GM19099 (cell line): ENCODE measurements around the gene DHH.

Experiments
- POLR2A ChIP-seq: IDR thresholded peaks from 3 replicates; pipeline ENCODE4 v1.6.1; 2011; ENCODE audit warnings: low read depth; ENCODE audit not compliant: insufficient read length; ENCODE audit errors: extremely low read depth

DHH gene

DNA sequence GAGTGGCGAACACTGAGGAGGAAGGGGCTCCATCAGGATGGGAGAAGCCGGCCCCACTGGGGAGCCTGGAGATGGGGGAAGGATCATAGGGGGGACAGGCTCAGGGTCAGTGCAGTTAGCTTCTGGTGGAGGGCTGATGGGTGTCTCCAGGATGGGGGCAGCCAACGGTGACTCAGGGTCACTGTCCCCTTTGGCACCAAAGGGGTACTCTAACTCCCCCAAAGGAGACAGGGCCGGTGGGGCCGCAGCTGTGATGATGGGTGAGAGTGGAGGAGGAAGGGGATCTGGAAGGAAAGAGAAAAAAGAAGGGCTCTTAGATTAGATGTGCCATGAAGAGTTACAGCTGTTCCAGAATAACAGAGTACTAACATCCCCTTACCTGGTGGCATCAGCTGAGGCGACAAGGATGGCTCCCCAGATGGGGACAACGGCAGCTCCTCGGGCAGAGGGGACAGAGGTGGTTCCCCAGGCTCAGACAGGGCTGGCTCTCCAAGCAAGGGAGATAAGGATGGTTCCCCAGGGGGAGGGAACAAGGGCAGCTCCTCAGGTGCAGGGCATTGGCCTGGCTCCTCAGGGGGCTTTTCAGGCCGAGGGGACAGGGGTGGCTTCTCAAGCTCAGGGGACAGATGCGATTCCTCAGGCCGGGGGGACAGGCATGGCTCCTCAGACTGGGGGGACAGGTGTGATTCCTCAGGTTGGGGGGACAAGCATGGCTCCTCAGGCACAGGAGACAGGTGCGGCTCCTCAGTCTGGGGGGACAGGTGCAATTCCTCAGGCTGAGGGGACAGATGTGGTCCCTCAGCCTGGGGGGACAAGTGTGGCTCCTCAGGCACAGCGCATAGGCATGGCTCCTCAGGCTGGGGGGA lies 43.9 kb downstream of the DHH start:
- TF ChIP-seq POLR2A = no peak

DNA sequence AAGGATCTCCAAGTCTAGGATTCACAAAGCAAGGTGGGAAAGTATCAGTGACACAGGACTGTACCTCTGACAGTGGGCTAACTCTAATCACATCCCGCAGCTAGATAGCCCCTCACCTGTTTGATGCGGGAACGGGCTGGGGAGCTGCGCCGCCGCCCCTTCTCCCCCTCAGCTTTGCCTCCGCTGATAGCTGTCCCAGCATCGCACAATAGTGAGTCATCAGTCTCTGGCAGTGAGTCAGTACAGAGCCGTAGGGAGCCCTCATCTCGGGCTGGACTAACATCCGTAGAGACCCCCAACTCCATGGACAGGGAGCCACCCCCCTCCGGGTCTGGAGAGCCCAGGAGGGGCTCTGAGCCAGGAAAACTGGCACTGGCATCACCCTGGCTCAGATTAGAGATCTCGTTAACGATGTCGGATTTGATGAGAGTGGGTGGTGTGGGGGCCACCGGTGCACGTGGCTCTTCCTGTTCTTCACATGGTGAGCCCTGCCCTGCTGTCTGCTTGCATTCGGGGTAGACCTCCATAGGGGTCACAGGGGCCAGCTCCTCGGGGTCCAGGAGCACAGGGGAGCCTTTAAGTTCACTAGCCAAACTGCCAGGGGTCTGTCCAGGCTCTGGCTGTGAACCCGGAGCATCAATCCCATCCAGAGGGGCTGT lies 44.9 kb downstream of the DHH start:
- no peak for TF ChIP-seq POLR2A

DNA sequence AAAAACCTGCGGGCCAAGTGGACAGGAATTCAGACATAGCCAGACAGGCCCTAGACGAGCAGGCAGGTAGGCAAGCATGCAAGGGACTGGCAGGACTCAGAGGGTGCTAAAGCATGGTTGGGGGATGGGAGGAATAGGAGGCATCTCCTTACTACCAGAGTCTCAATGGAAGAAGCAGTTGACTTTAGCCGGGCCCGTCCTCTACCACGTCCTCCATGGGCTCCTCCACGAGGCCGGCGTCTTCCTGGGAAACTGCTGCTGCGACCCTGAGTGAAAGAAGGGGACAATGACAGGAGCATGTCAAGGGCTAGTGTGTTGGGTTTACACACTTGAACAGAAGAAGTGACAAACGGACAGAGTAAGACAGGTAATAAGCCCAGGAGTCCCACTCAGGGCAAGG lies 45.6 kb downstream of the DHH start:
- TF ChIP-seq POLR2A = no peak

DNA sequence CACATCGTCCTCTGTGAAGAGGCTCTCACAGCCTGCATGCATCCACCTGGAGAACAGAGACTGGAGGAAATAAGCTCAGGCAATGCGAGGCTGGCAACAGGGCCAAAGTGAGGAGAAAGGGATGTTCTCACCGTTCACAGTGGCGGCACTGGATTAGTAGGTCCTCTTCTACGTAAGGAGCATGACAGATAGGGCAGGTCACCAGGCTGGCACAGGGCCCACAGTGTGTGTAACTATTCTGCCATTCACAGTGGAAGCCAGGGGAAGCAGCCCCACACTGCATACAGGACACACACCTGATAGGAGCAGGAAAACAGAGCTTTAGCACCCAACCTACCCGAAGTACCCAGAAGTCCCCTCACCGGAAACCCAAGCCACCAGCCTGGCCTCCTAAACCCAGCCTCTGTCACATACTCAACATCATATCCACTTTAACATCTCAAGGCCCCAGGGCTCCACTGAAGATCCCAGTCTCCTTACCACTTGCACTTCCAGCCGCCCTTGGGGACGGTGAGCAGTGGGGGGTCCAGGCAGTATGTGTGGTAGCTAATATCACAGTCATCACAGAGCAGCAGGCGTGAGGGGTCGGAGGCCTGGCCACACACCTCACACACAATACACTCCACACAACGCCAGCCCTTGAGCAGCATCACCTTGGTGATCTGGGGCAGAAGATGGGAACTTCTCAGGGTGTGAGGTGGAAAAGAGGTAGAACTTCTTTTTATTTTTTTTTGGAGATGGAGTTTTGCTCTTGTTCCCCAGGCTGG lies 48.3 kb downstream of the DHH start:
- no peak for TF ChIP-seq POLR2A

DNA sequence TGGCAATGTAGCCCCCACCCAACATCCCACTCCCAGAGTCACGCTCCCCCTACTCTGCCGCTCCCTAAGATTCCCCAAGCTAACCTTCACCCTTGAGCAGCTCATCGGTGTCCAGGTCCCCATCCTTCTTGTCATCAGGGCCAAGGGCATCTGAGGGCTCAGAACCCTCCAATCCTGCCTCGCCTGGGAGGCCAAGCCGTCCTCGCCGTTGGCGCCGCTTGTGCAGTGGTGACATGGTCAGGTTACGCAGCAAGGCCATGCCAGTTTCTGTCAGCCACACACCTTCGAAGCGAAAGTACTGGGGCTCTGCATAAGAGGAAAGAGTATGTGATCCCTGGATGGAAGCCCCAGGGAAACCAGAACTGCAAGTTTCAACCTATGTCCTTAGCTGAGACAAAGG lies 49.9 kb downstream of the DHH start:
- TF ChIP-seq POLR2A = no peak

DNA sequence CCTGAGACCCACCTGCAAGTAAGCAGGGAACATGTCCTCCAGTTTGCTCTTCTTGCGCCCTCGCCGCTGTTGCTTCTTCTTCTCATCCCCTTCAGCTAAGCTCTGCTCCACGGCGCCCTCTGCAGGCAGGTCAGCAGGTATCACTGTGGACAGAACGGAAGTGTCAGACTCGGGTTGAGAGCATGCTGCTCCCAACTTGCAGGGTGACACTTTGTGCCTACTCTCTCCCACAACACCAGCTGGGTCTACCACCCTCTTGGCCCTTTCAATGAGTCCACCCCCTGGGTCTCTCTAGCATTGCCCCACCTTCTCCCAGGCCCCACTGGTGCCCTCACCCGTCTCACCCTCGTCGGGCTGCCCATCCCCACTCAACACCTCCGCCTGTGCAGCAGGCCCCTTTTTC lies 50.7 kb downstream of the DHH start:
- no peak for TF ChIP-seq POLR2A

DNA sequence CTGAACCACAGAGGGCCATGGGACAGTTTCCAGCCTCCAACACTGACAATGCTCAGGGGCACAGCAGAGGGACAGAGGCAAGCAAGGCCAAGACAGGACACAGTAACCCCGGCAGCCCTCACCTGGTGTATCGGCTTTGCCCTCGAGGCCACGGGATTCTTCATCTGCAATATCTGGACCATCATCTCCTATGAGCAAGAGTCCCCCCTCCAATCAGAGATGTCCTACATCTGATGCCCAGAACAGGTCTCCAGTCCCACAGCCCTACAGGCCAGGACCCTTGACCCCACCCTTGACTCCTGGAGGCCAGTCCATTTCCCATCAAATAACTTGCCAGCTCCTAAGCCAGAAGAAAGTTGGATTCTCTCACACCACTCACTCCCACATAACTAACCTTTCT lies 51.4 kb downstream of the DHH start:
- no peak for TF ChIP-seq POLR2A

DNA sequence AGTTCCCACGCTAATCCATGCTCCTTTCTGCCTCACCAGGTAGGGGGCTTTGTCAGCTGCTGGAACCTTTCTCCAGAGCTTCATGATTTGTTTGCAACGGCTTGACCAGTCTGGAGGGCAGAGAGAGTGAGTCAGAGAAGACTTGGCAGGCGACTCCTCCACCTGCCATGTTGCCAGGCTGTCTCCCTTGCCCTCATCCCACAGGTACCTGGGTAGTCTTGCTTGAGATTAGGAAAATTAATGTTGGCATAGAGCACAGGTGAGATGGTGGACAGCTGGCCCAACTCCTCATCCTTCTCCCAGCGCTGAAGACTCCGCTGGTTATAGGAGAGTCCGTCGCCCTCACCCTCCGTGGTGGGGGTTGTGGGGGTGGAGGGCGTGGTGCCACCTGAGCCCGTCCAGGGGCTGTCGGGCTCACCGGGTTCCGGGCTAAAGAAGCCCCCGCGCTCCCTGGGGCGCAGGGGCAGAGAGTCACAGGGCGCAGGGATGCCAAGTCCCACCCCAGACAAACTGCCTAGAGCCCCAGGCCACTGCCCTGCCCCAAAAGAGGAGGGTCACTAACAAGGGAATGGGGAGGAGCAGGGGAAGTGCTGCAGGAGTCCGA lies 52.6 kb downstream of the DHH start:
- no peak for TF ChIP-seq POLR2A

DNA sequence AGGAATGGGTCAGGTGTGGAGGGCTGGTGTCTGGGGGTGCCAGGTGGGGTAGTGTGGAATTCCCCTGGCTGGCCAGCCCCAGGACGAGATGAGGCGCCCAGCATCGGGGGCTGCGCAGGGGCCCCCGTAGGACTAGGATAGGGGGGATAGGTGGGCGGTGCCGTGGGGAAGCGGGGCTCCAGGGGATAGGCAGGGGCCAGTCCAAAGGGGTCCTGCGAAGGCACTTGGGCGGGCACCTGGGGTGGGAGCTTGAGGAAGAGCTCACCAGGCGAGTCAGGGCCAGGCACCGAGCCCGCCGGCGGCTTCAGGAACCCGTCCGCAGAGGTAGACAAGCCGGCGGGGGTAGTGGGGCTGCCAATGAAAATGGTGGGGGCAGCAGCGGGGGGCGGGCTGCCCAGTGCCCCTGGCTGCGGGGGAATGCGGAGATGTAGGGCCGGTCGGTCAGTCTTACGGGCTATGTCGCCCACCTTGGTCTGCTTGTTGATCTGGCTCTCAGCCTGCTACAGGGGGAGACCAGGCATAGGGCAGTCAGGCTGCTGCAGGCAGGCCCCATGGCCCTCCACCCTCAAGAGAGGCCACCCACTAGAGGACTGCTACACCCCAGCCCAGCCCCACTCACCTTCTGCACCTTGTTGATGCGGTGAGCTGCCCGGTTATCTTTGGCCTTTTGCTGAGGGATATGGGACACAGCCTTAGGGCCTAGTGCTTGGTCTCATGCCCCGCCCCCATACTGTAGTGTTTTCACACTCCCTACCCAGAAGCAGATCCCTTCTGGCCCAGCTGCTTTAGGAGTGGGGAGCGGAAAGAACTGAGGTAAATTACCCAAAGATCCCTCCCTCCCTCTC lies 53.3 kb downstream of the DHH start:
- TF ChIP-seq POLR2A = no peak

DNA sequence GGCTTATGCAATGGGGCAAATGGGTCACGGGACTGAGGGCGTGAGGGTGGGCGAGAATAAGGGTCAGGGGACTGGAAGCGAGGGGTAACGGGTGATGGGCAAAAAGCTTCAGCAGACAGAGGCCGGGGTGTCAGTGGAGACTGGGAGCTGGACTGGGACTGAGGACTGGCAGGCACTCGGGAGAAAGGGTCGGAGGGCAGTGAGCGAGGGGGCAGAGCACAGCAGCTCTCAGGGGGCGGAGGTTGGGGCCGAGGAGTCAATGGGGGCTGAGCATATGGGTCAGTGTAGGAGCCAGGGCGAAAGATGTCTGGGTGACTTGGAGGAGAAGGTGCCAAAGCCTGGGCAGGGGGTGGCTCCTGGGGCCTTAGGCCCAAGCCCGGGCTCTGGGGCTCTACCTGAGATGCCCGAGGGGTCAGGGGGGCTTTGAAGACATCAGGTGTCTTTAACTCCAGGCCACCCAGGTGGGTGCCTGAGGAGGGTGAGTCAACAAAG lies 54.2 kb downstream of the DHH start:
- no peak for TF ChIP-seq POLR2A

DNA sequence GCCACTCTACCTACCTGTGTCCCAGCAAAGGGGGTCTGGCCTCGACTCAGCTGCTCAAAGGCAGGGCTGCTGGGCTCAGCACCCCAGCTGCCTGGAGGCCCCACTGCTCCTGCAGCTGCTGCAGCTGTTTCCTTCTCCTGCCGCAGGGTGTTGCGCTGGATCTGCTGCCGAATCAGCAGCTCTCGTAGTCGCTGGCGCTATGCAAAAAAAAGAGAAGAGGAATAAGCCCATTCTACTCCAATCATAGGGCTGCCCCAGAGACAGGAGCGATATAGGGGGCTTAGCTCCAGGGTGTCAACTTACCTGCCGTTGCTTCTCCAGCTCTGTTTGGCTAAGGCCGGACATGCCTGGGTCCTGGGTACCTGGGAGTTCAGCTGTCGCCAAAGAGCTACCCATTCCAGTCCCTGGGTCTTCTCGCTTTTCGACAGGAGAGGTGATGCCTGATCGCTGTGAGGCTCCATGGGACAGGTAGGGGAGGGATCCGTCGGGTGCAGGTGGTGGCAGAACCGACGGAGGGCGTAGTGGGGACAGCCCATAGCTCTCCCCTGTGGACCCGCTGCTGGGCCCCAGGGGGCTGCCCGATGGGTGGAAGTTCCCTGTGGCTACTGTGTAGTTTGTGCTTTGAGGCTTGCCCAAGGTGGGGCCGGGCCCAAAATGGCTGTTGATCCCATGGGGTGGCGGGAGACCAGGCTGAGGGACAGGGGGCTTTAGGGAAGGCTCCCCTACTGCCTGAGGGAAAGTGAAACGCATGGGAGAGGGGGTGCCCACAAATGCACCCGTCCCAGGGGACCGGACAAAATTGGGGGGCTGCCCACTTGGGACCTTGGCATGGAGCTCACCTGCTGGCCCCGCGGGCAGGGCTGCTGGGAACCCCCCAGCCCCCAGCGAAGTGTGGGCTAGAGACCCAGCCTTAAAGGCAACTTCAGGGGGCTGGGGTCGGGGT lies 54.9 kb downstream of the DHH start:
- no peak for TF ChIP-seq POLR2A

DNA sequence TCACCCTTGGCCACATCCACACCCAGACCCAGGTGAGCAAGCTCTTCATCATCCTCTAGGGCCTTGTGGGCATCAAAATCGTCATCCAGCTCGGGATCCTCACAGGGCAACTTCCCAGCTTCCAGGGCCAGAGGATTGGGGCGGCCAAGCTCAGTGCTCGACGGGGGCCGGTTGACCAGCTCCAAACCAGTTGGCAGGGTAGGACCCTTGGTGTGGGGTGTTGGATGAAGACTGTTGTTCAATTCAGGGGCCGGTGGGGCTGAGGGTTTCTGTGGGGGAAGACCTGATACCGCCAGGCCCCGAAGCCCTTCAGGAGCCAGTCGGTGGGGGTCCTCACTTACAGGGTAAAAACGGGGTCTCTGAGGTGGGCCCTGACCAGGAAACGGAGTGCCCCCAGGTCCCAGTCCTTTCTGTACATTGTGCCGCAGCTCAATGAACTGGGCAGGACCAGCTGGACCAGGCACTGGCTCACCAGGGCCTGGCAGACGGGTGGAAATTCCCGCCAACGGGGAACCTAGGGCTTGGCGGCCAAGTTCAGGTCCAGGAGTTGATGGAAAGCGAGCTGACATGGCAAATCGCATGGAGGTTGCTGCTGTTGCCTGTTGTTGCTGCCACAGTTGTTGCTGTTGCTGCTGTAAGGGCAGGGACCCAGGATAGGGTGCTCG lies 56.2 kb downstream of the DHH start:
- no peak for TF ChIP-seq POLR2A

DNA sequence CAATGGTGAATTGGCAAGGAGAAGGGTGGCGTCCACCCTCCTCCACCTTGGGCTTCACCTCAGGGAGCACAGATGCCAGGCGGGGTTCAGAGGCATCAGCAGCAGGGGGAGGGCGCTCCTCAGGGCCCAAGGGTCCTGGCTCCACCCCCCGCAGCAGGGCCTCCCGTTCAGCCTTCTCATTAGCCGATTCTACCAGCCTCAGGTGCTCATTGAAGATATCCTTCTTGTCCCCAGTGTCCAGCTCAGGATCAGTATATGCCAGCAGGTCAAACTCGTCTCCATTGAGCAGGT lies 56.7 kb downstream of the DHH start:
- no peak for TF ChIP-seq POLR2A
